HCT116 (cell line): Measurements from ENCODE around the gene CAPSL. TPM values are rescaled to one million over a fixed set of nuclear protein-coding genes. Genes with fewer than 3 reads are reported as not detected.

Experiments used
- ATAC-seq: fragments of 200-7000 bp; cut with Tn5 transposase; 2 replicates; pipeline ENCODE4 v1.9.1; 2020; ENCODE audit warnings: mild to moderate bottlenecking, moderate library complexity
- BruUV-seq: library from RNA; stranded (reverse); fragments of 400-500 nt; replicated peaks from 2 replicates; lab custom pipeline; 2021; lab: Mats Ljungman, UMichigan
- CTCF ChIA-PET: fragments of 300-600 bp; sonication (Branson Sonifier 250); formaldehyde crosslinking; loops from one replicate; lab custom pipeline; 2021; ENCODE audit warnings: antibody characterized with exemption; lab: Charles Lee
- POLR2A ChIA-PET: fragments of 300-600, 350-600 bp; sonication (Branson Sonifier 250); formaldehyde crosslinking; loops from one replicate; lab custom pipeline; 2021; ENCODE audit warnings: antibody characterized with exemption; lab: Charles Lee
- RAD21 ChIA-PET, 2 experiments: fragments of 300-600 bp; sonication (Branson Sonifier 250); formaldehyde crosslinking; loops; one replicate each; lab custom pipeline; 2023; ENCODE audit warnings: low total read pairs in 2 of 2; ENCODE audit not compliant: uncharacterized antibody in 2 of 2, unreplicated experiment in 2 of 2, low non-redundant PET in 1 of 2; lab: Charles Lee
- DNase-seq: peaks from one replicate; pipeline ENCODE4 v3.0.0-alpha.2; 2010; ENCODE audit warnings: low read depth, low spot score
- H2AFZ ChIP-seq: fragments of 200-600 bp; shearing (Covaris generic), sonication (generic); 2 replicates; pipeline ENCODE4 v1.6.1; 2017; ENCODE audit warnings: low read depth, mixed run types, mixed read lengths, antibody characterized with exemption, low read length; ENCODE audit not compliant: poor library complexity, severe bottlenecking
- H3K27ac ChIP-seq: 2 replicates; pipeline ENCODE4 v1.5.1; 2012; ENCODE audit warnings: low read depth, low read length
- H3K27me3 ChIP-seq: fragments of 200-600 bp; sonication (generic); 2 replicates; pipeline ENCODE4 v1.6.1; 2016; ENCODE audit warnings: mixed run types, low read length, mixed read lengths; ENCODE audit not compliant: insufficient read depth
- H3K36me3 ChIP-seq, 2 experiments: fragments of 200-500 bp in 1 of 2; fragments of 200-600 bp in 1 of 2; sonication (Bioruptor generic) in 1 of 2; sonication (generic) in 1 of 2; 2 replicates each; pipeline versions ENCODE4 v1.5.1 to v1.6.1; 2014 to 2016; ENCODE audit warnings: low read length in 2 of 2, inconsistent platforms in 1 of 2, mixed read lengths in 1 of 2, mixed run types in 1 of 2; ENCODE audit not compliant: insufficient read depth in 2 of 2, control insufficient read depth in 1 of 2
- H3K4me1 ChIP-seq, 2 experiments: fragments of 200-600 bp in 1 of 2; sonication (generic) in 1 of 2; 2 replicates each; pipeline versions ENCODE4 v1.5.1 to v1.6.1; 2012 to 2017; ENCODE audit warnings: low read length in 2 of 2, inconsistent platforms in 1 of 2, mild to moderate bottlenecking in 1 of 2, mixed read lengths in 1 of 2, mixed run types in 1 of 2, moderate library complexity in 1 of 2; ENCODE audit not compliant: insufficient read depth in 2 of 2, control insufficient read depth in 1 of 2
- H3K4me2 ChIP-seq: fragments of 200-600 bp; sonication (generic); 2 replicates; pipeline ENCODE4 v1.6.1; 2017; ENCODE audit warnings: mixed run types, low read length, mixed read lengths
- H3K4me3 ChIP-seq, 2 experiments: fragments of 200-600 bp in 1 of 2; sonication (generic) in 1 of 2; replicated peaks in 1 of 2; 2 replicates each; pipeline ENCODE4 v1.5.1; 2011 to 2016; ENCODE audit warnings: low read length in 2 of 2, control low read depth in 1 of 2, low read depth in 1 of 2, mild to moderate bottlenecking in 1 of 2, mixed read lengths in 1 of 2, mixed run types in 1 of 2
- H3K79me2 ChIP-seq: fragments of 200-600 bp; sonication (generic); 2 replicates; pipeline ENCODE4 v1.6.1; 2017; ENCODE audit warnings: mild to moderate bottlenecking, mixed run types, low read length, moderate library complexity, mixed read lengths; ENCODE audit not compliant: insufficient read depth
- H3K9ac ChIP-seq: fragments of 200-600 bp; sonication (generic); 2 replicates; pipeline ENCODE4 v1.6.1; 2016; ENCODE audit warnings: low read length, mixed read lengths
- H3K9me2 ChIP-seq: fragments of 200-600 bp; sonication (generic), shearing (Covaris generic); 2 replicates; pipeline ENCODE4 v1.6.1; 2017; ENCODE audit warnings: mixed run types, mild to moderate bottlenecking, moderate library complexity; ENCODE audit not compliant: insufficient read depth
- H3K9me3 ChIP-seq, 2 experiments: fragments of 200-500 bp in 1 of 2; fragments of 200-600 bp in 1 of 2; sonication (Bioruptor generic) in 1 of 2; sonication (generic) in 1 of 2; 2 replicates each; pipeline ENCODE4 v1.6.1; 2014 to 2017; ENCODE audit warnings: low read length in 2 of 2, mixed read lengths in 2 of 2, inconsistent platforms in 1 of 2, low read depth in 1 of 2, mild to moderate bottlenecking in 1 of 2, mixed run types in 1 of 2, moderate library complexity in 1 of 2; ENCODE audit not compliant: control insufficient read depth in 1 of 2, insufficient read depth in 1 of 2
- H4K20me1 ChIP-seq: fragments of 200-600 bp; sonication (generic), shearing (Covaris generic); 2 replicates; pipeline ENCODE4 v1.6.1; 2017; ENCODE audit warnings: mixed run types, mild to moderate bottlenecking, moderate library complexity; ENCODE audit not compliant: insufficient read depth
- CEBPB ChIP-seq: IDR thresholded peaks from 2 replicates; pipeline ENCODE4 v1.6.1; 2012; ENCODE audit warnings: low read depth
- ELF1 ChIP-seq: IDR thresholded peaks from 2 replicates; pipeline ENCODE4 v1.6.1; 2012; ENCODE audit warnings: low read depth, borderline replicate concordance
- EZH2 ChIP-seq: fragments of 200-600 bp; sonication (generic); IDR thresholded peaks from 2 replicates; pipeline ENCODE4 v1.6.1; 2017; ENCODE audit warnings: antibody characterized with exemption, mixed run types
- FOSL1 ChIP-seq: IDR thresholded peaks from 2 replicates; pipeline ENCODE4 v1.6.1; 2012; ENCODE audit warnings: low read depth
- JUND ChIP-seq: IDR thresholded peaks from 2 replicates; pipeline ENCODE4 v1.6.1; 2012
- MAX ChIP-seq: IDR thresholded peaks from 2 replicates; pipeline ENCODE4 v1.6.1; 2012
- POLR2A ChIP-seq: IDR thresholded peaks from 2 replicates; pipeline ENCODE4 v1.7.0; 2011; ENCODE audit warnings: borderline replicate concordance; ENCODE audit not compliant: insufficient read depth, insufficient read length; ENCODE audit errors: extremely low read depth
- POLR2AphosphoS5 ChIP-seq: IDR thresholded peaks from 2 replicates; pipeline ENCODE4 v1.6.1; 2011; ENCODE audit warnings: mild to moderate bottlenecking, low read depth, low read length, moderate library complexity
- RAD21 ChIP-seq: IDR thresholded peaks from 2 replicates; pipeline ENCODE4 v1.6.1; 2012; ENCODE audit warnings: low read depth, mild to moderate bottlenecking
- REST ChIP-seq: IDR thresholded peaks from 2 replicates; pipeline ENCODE4 v1.6.1; 2012; ENCODE audit warnings: low read depth
- ZBTB33 ChIP-seq: IDR thresholded peaks from 2 replicates; pipeline ENCODE4 v1.6.1; 2011; ENCODE audit warnings: mild to moderate bottlenecking, low read length, moderate library complexity; ENCODE audit not compliant: insufficient replicate concordance; ENCODE audit errors: extremely low read depth
- intact Hi-C: fragments of 100-400 bp; cut with micrococcal nuclease; formaldehyde crosslinking; loops from 2 replicates; pipeline ENCODE4 v1.10.0; 2022
- total RNA-seq: library from RNA; stranded (reverse); gene quantifications from one replicate; pipeline ENCODE4 v1.2.1, GENCODE V29; 2021; ENCODE audit not compliant: unreplicated experiment

Gene CAPSL
- total RNA-seq, 1 experiment from 2014 or later = not detected

- TF ChIP-seq FOSL1 (no peak), RAD21 (no peak)
These were observed 68.6 kb downstream of the CAPSL start (continued) for GRCh38 chr5:35869685-35870277.

GRCh38 chr5:35867998-35868397 lies 70.4 kb downstream of the CAPSL start:
- Histone ChIP-seq H3K27me3 (no peaks in the 10 kb centered on the region), H3K27ac (no peak overlapping the region), H2AFZ (no peak overlapping the region), H4K20me1 (no peaks in the 10 kb centered on the region), H3K9me3 (no peaks in the 10 kb centered on the region), H3K9me2 (no peaks in the 10 kb centered on the region)
- intact Hi-C loops = no loop called here
- no peak for DNase-seq
- RAD21 ChIA-PET = no interaction called here
- CTCF ChIA-PET = no interaction called here
- no TSS peak for BruUV-seq
- no peak for TF ChIP-seq ELF1
- TF ChIP-seq EZH2 = no peak
- no peak for TF ChIP-seq JUND
- TF ChIP-seq POLR2A = no peak
- TF ChIP-seq REST = no peak
- TF ChIP-seq POLR2AphosphoS5 = no peak
- TF ChIP-seq MAX = no peak
- TF ChIP-seq CEBPB = no peak
- TF ChIP-seq ZBTB33 = no peak
- TF ChIP-seq, all 23 proteins: peak for 0
- H3K36me3 ChIP-seq = no peaks in the 10 kb centered on the region
- POLR2A ChIA-PET = no interaction called here
- ATAC-seq = no peak
- no peak overlapping the region for H3K9ac ChIP-seq
- H3K4me1 ChIP-seq = no peaks in the 10 kb centered on the region
- no peak overlapping the region for H3K4me2 ChIP-seq
- H3K79me2 ChIP-seq = no peaks in the 10 kb centered on the region
- no peak overlapping the region for H3K4me3 ChIP-seq
